Erythroblast (primary cell): Measurements from ENCODE around the gene AGTR1.

Experiments
- GATA1 ChIP-seq: IDR thresholded peaks from 2 replicates; pipeline ENCODE4 v1.6.1; 2011; ENCODE audit warnings: low read depth, mild to moderate bottlenecking, control low read depth, low read length, moderate library complexity
- POLR2A ChIP-seq: IDR thresholded peaks from 2 replicates; pipeline ENCODE4 v1.6.1; 2011; ENCODE audit warnings: mild to moderate bottlenecking, low read length

- TF ChIP-seq POLR2A = no peak
- TF ChIP-seq GATA1 = no peak
Observed at GRCh38 chr3:148728753-148729152, 31.1 kb downstream of the AGTR1 start.
